K562 (cell line): ENCODE results near the gene CCDC102B. TPM values are rescaled to one million over a fixed set of nuclear protein-coding genes. Genes with fewer than 3 reads are reported as not detected.

Experiments
- CEBPB ChIP-seq: fragments of 450-650 bp; IDR thresholded peaks from 2 replicates; pipeline ENCODE4 v1.6.1; 2016; ENCODE audit warnings: missing genetic modification characterization, missing compliant biosample characterization
- DACH1 ChIP-seq: fragments of 450-650 bp; IDR thresholded peaks from 2 replicates; pipeline ENCODE4 v1.6.1; 2018; ENCODE audit not compliant: partially characterized antibody
- RFX5 ChIP-seq: IDR thresholded peaks from 2 replicates; pipeline ENCODE4 v1.6.1; 2011; ENCODE audit warnings: low read depth, mild to moderate bottlenecking, improper control_type of control experiment, low read length
- ZNF175 ChIP-seq: fragments of 200-800 bp; sonication (Bioruptor generic); IDR thresholded peaks from 2 replicates; pipeline ENCODE4 v1.6.1; 2016; ENCODE audit warnings: low read depth, mild to moderate bottlenecking, missing genetic modification characterization, missing compliant biosample characterization
- ZNF668 ChIP-seq: fragments of 250-450 bp; sonication (Bioruptor Pico); IDR thresholded peaks from 2 replicates; pipeline ENCODE4 v1.8.0; 2022; ENCODE audit warnings: mild to moderate bottlenecking, inconsistent platforms
- ZNF707 ChIP-seq: fragments of 250-450 bp; sonication (Bioruptor Pico); conservative IDR thresholded peaks from 2 replicates; pipeline ENCODE4 v1.8.0; 2022; ENCODE audit warnings: inconsistent platforms, mild to moderate bottlenecking, moderate library complexity
- polyA plus RNA-seq, 8 experiments: library from polyadenylated mRNA; depleted of rRNA in 4 of 8; stranded (reverse) in 5 of 8; unstranded in 3 of 8; fragments of >200 nt; fragmentation: Nextera tagmentation in 2 of 8; fragmentation: Illumina TruSeq in 1 of 8; extraction: Ambion mirVana in 2 of 8; extraction: Trizol in 1 of 8; gene quantifications; 2 replicates each; pipeline versions ENCODE4 v1.2.1 to v1.2.3, GENCODE V29; 2011 to 2014; ENCODE audit warnings: inconsistent platforms in 1 of 8, missing spikeins in 1 of 8
- total RNA-seq, 7 experiments: library from RNA; depleted of rRNA in 6 of 7; stranded (reverse); fragments of >200 nt in 6 of 7; fragmentation: Illumina TruSeq in 2 of 7; extraction: Trizol in 2 of 7; gene quantifications; 2 replicates each; pipeline versions ENCODE4 v1.2.1 to v1.2.3, GENCODE V29; 2011 to 2021; ENCODE audit warnings: low replicate concordance in 1 of 7
- TF ChIP-seq, protein P1 (sequence below): sonication (generic); formaldehyde crosslinking; IDR thresholded peaks from 2 replicates; pipeline ENCODE4 v1.8.0; 2022; ENCODE audit warnings: mild to moderate bottlenecking, missing genetic modification reagents

Gene CCDC102B
- total and polyA plus RNA-seq, 9 of the 15 experiments (the other 6 are each of a cell fraction or from before 2014, with no cell fraction given) = 0.18 to 1.5 (median 0.73) TPM

DNA sequence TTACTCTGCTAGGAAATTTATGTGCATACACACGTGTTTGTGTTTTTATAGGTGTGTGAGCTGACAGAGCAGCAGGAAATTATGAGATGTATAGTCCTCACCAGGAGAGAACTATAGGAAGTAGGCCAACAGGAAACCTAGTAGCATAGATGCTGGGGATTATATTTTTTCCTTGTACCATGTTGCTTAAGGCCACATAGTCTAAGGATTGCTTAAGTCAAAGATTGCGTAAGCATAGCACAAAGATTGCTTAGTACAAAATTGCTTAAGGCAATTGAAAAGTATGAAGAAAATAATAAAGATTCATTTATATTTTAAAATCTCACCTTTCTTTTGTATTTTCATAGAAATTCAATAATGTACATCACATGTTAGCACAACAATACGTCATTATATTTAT lies 18.7 kb upstream of the CCDC102B start (continued):
- TF ChIP-seq, protein P1, sequence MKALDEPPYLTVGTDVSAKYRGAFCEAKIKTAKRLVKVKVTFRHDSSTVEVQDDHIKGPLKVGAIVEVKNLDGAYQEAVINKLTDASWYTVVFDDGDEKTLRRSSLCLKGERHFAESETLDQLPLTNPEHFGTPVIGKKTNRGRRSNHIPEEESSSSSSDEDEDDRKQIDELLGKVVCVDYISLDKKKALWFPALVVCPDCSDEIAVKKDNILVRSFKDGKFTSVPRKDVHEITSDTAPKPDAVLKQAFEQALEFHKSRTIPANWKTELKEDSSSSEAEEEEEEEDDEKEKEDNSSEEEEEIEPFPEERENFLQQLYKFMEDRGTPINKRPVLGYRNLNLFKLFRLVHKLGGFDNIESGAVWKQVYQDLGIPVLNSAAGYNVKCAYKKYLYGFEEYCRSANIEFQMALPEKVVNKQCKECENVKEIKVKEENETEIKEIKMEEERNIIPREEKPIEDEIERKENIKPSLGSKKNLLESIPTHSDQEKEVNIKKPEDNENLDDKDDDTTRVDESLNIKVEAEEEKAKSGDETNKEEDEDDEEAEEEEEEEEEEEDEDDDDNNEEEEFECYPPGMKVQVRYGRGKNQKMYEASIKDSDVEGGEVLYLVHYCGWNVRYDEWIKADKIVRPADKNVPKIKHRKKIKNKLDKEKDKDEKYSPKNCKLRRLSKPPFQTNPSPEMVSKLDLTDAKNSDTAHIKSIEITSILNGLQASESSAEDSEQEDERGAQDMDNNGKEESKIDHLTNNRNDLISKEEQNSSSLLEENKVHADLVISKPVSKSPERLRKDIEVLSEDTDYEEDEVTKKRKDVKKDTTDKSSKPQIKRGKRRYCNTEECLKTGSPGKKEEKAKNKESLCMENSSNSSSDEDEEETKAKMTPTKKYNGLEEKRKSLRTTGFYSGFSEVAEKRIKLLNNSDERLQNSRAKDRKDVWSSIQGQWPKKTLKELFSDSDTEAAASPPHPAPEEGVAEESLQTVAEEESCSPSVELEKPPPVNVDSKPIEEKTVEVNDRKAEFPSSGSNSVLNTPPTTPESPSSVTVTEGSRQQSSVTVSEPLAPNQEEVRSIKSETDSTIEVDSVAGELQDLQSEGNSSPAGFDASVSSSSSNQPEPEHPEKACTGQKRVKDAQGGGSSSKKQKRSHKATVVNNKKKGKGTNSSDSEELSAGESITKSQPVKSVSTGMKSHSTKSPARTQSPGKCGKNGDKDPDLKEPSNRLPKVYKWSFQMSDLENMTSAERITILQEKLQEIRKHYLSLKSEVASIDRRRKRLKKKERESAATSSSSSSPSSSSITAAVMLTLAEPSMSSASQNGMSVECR (CRISPR knock-in tag) = no peak
- no peak for TF ChIP-seq ZNF668 (CRISPR knock-in tag)
- no peak for TF ChIP-seq RFX5
- no peak for TF ChIP-seq DACH1
- TF ChIP-seq CEBPB (tag) = peak; percentile 38; the same call in 1 of the 2 replicates
- TF ChIP-seq ZNF175 (CRISPR knock-in tag) = no peak
- TF ChIP-seq ZNF707 (CRISPR knock-in tag) = no peak
